ENCODE results near the gene CYB561D2. TPM values are rescaled to one million over a fixed set of nuclear protein-coding genes. Genes with fewer than 3 reads are reported as not detected.

CYB561D2 gene
- total RNA-seq, 4 donors from 2014 or later: 13.9 to 22.0 (median 18.2) TPM

DNA sequence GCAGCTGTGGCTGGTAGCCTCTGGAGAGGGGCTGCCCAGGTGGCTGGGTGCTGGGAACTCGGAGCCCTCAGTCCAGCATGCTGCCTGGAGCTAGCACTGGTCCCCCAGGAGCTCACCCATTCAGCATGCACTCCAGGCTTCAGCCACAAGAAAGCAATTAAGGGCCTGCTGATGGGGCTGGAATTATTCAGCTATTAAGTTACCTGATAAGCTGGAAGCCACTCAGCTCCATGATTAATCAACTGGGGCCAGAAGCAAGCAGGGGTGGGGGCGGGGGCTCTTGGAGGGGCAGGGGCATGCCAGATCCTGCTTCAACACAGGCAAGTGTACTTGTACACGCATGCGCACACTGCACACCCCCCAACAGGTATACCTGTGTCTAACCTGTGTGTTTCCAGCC lies 30.7 kb downstream of the CYB561D2 start:
- TF ChIP-seq, protein P1, sequence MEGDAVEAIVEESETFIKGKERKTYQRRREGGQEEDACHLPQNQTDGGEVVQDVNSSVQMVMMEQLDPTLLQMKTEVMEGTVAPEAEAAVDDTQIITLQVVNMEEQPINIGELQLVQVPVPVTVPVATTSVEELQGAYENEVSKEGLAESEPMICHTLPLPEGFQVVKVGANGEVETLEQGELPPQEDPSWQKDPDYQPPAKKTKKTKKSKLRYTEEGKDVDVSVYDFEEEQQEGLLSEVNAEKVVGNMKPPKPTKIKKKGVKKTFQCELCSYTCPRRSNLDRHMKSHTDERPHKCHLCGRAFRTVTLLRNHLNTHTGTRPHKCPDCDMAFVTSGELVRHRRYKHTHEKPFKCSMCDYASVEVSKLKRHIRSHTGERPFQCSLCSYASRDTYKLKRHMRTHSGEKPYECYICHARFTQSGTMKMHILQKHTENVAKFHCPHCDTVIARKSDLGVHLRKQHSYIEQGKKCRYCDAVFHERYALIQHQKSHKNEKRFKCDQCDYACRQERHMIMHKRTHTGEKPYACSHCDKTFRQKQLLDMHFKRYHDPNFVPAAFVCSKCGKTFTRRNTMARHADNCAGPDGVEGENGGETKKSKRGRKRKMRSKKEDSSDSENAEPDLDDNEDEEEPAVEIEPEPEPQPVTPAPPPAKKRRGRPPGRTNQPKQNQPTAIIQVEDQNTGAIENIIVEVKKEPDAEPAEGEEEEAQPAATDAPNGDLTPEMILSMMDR (IDR thresholded peaks at IDR 0.05; ENCODE audit: low read depth): no peak

DNA sequence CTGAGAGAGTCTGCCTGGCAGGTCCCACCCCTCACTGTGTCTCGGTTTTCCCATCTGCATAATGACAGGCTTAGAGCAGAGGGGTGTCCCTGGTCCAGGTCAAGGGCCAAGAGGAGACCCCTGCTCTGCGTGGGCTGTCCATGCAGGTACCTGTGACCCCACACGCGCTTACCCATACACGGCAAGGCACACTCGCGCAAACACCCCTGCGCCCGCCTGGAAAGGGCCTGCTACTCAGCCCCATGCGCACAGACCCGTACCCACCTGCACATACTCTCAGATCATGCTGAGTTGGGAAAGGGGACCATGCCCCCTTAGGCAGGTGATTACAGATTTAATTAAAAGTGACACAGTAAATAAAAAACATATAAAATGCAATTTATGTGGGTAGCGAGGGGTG lies 32.1 kb downstream of the CYB561D2 start:
- TF ChIP-seq, protein P1 (IDR thresholded peaks at IDR 0.05; ENCODE audit: low read depth): no peak

DNA sequence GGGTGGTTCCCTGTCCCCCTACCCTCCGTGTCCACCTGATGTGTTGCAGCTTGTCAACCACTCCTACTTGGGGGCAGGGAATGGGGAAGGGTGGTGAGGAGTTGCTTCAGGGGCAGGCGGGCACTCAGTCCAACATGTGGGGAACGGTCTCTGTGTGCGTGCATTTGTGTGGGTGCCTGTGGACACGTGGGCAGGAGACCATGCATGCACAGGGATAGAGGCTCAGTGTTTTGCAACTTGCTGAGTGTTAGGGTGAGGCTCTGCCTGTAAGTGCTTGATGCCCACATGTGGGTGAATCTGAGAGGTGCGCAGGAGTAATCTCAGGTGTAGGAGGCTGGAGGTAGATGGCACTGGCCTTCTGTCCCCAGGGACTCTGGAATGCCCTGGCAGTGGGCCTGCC lies 33.1 kb downstream of the CYB561D2 start:
- TF ChIP-seq, protein P1 (IDR thresholded peaks at IDR 0.05; ENCODE audit: low read depth): no peak

DNA sequence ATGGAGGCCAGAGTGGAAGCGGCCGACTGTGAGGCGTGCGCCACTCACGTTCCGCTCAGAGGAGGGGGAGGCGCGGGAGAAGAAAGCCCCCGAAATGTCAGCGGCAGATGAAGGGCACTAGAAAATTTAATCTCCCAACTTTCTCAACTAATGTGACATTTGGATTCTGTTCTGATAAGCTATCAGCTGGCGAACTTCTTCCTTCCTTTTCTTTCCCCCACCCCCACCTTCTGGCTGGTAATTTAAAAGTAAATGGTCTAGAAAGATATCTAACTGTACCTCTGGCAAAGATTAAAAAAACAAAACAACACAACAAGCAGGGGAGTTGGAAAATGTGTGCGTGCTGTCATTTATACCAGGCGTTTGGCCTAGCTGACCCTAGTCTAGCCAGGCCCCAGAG lies 35.1 kb downstream of the CYB561D2 start:
- TF ChIP-seq, protein P1 (IDR thresholded peaks at IDR 0.05; ENCODE audit: low read depth): no peak

DNA sequence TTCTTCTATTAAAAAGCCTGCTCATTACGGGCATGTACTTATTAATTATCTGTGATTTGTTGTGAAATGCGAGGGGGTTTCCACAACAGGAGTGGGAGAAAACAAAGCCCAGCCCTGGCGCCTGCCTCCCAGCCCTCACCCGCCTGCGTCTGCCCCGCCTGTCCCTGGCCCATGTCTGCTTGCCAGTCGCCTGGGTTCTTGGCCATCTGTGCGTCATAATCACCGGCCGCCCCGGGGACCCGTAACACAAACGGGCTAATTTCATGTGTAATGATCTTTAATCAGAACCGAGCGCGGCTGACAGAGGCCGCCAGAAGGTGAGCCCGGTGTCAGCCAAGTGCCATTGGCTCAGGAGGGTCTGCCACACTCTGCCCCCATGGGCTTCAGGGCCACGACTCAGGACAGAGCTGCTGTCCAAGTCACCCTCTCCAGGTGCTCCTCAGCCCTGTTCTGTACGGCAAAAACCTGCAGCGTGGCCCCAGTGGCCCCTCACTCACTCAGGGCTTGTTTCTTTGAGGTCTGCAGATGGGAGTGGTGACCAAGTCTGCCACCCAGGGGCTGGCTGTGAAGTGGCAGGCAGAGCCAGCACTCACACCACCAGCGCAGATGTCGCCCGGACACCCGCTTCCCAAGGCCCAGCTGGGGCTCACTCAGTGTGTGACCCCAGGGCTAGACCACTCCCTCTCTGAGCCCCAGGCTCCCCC lies 37.5 kb downstream of the CYB561D2 start:
- TF ChIP-seq, protein P1 (IDR thresholded peaks at IDR 0.05; ENCODE audit: low read depth): no peak

DNA sequence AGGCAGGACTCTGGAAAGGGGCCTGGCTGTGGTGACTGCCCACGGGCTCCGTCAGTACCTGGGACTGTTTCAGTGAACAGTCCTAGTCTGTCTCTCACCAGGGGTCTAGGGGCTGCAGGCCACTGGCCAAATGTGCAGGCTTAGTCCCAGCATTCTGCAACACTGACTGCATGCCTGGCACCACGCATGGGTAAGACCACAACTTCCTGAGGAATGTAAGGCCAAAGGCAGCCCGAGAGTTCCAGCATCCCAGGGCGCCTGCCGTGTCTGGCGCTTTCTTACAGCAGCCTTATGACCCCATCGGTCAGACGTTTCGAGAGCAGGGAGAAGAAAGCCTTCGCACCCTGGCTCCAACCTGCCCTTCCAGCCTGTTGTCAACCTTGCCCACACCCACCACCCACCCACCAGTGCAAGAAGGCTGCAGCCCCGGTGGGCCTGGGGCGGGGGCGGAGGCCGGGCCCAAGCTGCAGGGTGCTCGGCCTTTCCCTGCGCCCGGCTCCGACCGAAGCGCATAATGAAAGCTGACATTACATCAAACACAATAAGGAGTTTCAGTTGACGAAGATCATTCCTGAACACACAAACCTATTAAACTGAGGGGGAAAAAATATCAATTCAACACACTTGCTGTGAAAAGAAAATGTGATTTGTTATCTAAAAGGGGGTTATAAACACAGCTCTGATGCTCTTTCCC lies 38.2 kb downstream of the CYB561D2 start:
- TF ChIP-seq, protein P1 (IDR thresholded peaks at IDR 0.05; ENCODE audit: low read depth): no peak

DNA sequence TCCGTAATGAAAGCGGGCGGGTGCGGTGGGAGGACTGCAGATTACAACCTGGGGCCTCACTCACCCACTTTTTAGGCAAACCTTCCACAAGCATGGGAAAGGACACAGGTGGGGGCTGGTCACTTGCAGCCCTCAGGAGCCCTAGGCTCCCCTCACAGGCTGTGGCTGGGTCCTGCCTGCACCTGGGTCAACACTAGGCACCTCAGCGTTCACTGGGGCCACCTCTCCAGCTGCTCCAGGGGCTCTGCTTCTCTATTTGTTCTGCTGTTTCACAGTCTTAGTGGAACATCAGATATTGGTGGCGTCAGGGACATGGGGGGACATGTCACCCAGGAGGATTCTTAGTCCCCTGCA lies 38.7 kb downstream of the CYB561D2 start:
- TF ChIP-seq, protein P1 (IDR thresholded peaks at IDR 0.05; ENCODE audit: low read depth): no peak

Measured in subcutaneous adipose tissue (tissue), 4 donors.